Activated naive CD4-positive, alpha-beta T cell treated with anti-CD3 and anti-CD28 coated beads, Interleukin-2, amount 50 U/mL, for 72 hours (primary cell): ENCODE results near the gene GUCD1. TPM values are rescaled to one million over a fixed set of nuclear protein-coding genes. Genes with fewer than 3 reads are reported as not detected.
"Not testable (repeated sequence)": the region's sequence is repeated elsewhere in the genome, so short reads cannot be mapped to it uniquely, and the experiment has no call there.

Experiments used
- ATAC-seq, 2 donors: fragments of 150-1000 bp; cut with Tn5 transposase; 2 replicates each; pipeline ENCODE4 v1.10.0; 2021; ENCODE audit warnings: mild to moderate bottlenecking in 2 of 2, moderate library complexity in 2 of 2
- DNase-seq, 2 donors: peaks; one replicate each; pipeline ENCODE4 v3.0.0; 2021 to 2022; ENCODE audit warnings: low spot score in 2 of 2
- H3K27ac Mint-ChIP-seq, 2 donors: one replicate each; pipeline ENCODE4 v1.8.0; 2022; ENCODE audit warnings: mild to moderate bottlenecking in 2 of 2, mixed read lengths in 2 of 2
- H3K36me3 Mint-ChIP-seq, 2 donors: one replicate each; pipeline ENCODE4 v1.8.0; 2022; ENCODE audit warnings: mixed read lengths in 2 of 2
- H3K9me3 Mint-ChIP-seq, 2 donors: one replicate each; pipeline ENCODE4 v1.8.0; 2022; ENCODE audit warnings: mixed read lengths in 2 of 2
- total RNA-seq, 2 donors: library from RNA; stranded (reverse); gene quantifications; one replicate each; pipeline ENCODE4 v1.2.3, GENCODE V29; 2022

GUCD1 gene
- total RNA-seq, 2 donors from 2014 or later, result 106 to 137 TPM

DNA sequence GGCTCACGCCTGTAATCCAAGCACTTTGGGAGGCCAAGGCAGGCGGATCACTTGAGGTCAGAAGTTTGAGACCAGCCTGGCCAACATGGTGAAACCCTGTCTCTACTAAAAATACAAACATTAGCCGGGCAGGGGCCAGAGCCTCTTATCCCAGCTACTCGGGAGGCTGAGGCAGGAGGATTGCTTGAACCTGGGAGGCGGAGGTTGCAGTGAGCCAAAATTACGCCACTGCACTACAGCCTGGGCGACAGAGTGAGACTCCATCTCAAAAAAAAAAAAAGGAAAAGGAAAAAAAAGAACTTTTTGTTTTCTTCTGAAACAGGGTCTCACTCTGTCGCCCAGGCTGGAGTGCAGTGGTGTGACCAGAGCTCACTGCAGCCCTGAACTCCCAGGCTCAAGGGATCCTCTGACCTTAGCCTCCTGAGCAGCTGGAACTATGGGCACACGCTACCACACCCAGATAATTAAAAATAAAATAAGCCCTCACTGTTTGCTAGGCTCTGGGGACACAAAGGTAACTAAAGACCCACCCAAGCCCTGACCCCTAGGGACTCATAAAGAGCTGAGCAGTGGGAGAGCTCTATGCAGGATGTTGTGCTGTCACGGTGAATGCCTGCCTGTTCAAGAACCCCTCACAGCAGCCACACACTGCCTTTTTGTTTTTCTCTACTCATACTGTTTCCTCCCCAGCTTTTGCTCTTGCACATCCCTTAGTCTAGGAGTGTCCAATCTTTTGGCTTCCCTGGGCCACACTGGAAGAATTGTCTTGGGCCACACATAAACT is 2.2 kb downstream of the GUCD1 start:
- peaks cover 28 to 36% of the 10 kb centered on the region in 2 donors for H3K36me3 Mint-ChIP-seq
- ATAC-seq, H3K9me3 Mint-ChIP-seq, DNase-seq: not testable (repeated sequence)
- H3K27ac Mint-ChIP-seq, result peak overlapping the region; percentile 96 to 98

DNA sequence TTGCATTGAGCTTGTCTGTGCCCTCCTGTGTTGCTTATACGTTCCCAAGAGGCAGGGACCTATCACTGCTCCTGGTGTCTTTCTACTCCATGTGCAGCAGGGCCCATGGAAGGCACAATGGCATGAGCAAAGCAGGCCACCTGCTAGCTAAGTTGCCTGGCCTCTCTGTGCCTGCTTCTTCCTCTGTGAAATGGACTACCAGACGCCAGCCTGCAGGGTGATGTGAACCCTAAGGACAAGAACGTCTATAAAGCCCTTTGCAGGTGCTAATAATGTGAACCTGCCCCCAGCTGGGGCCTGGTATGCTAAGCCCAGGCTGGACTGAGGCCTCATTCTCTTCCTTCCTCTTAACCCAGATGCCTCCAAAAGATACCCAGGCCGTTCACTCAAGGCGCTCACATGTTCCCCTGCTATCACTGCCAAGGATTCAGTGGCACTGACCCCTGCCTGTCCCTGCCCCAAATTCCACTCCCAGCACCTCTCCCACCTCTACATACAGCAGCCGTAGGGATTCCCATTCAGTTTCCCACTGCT is 4.0 kb downstream of the GUCD1 start:
- no peak for ATAC-seq
- Mint-ChIP-seq H3K9me3 (no peaks in the 10 kb centered on the region), H3K27ac (peak overlapping the region; percentile 29 to 92), H3K36me3 (peaks cover 13 to 29% of the 10 kb centered on the region in 2 donors)
- no peak for DNase-seq

DNA sequence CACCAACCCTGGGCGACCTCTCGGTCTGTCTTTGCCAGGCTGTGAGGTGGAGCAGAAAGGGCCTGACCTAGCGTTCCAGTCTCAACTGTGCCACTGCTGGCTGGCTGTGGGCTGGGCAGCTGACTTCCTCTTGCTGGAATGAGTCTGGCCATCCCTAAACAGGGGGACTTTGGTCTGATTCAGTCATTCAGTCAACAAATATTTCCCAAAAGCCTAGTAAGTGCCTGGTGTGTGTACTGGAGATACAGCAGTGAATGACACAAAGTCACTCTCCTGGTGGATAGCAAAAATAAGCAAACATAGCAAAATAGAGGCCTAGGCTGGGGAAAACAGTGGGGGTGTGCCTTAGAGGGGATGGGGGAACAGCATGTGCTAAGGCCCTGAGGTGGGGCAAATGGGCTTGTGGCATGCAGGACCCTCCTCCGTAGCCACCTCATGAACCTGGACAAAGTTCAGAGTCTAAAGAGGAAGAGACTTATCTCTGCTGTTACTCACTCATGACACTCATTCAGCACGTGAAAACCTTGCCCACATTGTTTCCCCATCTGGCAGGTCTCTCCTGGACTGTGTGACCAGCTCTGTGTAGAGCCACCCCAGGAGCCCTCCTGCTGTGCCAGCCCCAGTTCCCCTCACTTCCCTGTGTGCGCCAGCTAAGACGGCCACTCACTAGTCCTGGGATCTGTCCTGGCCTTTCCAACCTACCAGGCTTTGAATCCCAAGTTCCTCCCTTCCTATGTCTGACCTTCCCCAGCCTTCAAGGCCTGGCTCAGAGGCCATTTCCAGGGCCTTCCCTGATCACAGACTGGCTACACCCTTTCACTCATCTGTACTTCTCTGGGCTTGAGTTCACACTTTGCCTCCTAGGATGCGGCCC is 4.7 kb downstream of the GUCD1 start:
- Mint-ChIP-seq H3K9me3 (no peaks in the 10 kb centered on the region), H3K36me3 (peaks cover 6 to 22% of the 10 kb centered on the region in 2 donors), H3K27ac (peak overlapping the region; percentile 29 to 92)
- DNase-seq (no peak), ATAC-seq (no peak)

DNA sequence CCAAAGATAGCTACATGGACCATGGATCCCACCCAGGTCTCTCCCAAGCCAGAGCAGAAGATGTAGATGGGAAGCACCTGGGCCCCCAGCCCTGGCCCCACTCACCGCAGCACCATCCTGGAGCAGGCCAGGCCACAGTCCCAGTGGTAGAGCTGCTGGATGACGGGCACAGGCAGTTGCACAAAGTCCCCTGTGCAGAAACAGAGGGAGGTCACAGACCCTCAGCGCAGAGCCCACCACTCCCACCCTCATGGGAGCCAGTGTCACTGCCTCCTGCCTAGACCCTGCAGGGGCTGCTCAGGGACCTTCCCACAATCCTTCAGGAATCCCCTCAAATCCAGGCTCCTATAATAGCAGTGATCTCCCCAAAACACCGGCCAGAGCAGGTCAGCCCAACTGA is 6.1 kb downstream of the GUCD1 start:
- no peak for DNase-seq
- Mint-ChIP-seq H3K27ac (peak overlapping the region; percentile 35 to 68), H3K9me3 (no peaks in the 10 kb centered on the region), H3K36me3 (peaks cover 0 to 16% of the 10 kb centered on the region in 2 donors)
- no peak for ATAC-seq

DNA sequence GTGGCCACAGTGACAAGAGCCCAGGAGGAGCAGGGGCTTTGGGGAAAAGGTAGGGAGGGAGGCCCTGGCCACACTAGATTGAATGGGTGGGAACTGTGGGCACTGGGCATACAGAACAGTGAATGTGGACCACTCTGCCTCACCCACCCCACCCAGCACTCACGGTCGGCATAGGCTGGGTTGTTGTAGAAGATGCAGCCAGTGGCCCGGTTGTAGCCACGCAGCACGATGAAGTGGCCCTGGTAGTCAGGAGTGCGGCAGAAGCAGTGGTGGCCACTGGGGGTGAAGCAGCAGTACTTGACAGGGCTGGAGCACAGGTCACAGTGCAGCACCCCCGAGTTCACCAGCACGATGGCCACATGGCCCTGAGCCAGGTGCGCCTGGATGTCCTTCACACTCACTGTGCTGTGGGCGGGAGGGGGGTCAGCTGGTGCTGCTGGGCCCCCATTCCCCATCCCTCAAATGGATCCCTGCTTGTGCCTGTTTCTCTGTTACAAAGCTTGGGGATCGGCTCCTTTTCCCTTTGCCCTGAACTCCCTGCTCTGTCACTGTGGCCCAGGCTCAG is 11.2 kb downstream of the GUCD1 start:
- Mint-ChIP-seq H3K9me3 (no peaks in the 10 kb centered on the region), H3K36me3 (peaks cover 0 to 16% of the 10 kb centered on the region in 2 donors), H3K27ac (peak overlapping the region in 1 of 2 donors; percentile 13)
- ATAC-seq (no peak), DNase-seq (no peak)

DNA sequence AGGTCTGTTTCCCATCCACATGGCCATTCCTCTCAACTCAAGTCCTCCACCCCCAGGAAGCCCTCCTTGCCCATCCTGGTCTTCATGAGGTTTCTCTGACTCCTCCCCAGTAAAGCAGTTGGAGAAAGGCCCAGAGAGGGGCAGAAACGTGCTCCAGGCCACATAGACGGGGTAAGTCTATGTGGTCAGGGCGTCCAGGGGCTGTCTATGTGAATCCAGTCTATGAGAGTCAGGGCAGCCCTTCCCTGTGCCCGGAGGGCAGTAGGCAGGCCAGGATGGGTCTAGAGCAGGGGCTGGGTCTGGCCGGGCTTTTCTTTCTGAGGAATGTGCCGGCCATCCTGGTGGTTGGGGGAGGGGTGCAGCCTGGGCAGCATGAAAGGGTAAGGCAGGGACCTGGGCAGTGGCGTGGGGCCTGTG is 11.7 kb downstream of the GUCD1 start:
- H3K36me3 Mint-ChIP-seq, result peaks cover 0 to 12% of the 10 kb centered on the region in 2 donors
- ATAC-seq (no peak), DNase-seq (no peak)
- H3K9me3 Mint-ChIP-seq, result no peaks in the 10 kb centered on the region
- peak overlapping the region in 1 of 2 donors; percentile 13 for H3K27ac Mint-ChIP-seq

DNA sequence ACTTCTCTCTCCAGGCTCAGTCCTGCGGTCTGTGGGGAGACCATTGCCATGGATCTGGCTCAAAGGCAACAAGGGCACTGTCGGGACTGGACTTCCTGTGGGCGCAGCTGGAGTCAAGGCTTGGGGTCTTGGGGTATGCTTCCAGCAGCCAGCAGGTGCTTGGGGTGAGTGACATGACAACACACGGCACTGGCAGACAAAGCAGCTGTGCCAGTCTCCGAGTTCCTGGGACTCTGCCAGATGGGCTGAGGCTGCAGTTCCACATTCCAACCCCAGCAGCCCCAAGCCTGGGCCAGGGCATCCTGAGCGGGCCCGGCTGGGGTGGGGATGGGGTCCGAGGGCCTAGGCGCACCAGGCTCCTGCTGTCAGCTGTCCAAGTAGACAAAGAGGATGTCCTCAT is 12.3 kb downstream of the GUCD1 start:
- Mint-ChIP-seq H3K27ac (peak overlapping the region in 1 of 2 donors; percentile 26), H3K9me3 (no peaks in the 10 kb centered on the region), H3K36me3 (peaks cover 0 to 6% of the 10 kb centered on the region in 2 donors)
- DNase-seq (no peak), ATAC-seq (no peak)

DNA sequence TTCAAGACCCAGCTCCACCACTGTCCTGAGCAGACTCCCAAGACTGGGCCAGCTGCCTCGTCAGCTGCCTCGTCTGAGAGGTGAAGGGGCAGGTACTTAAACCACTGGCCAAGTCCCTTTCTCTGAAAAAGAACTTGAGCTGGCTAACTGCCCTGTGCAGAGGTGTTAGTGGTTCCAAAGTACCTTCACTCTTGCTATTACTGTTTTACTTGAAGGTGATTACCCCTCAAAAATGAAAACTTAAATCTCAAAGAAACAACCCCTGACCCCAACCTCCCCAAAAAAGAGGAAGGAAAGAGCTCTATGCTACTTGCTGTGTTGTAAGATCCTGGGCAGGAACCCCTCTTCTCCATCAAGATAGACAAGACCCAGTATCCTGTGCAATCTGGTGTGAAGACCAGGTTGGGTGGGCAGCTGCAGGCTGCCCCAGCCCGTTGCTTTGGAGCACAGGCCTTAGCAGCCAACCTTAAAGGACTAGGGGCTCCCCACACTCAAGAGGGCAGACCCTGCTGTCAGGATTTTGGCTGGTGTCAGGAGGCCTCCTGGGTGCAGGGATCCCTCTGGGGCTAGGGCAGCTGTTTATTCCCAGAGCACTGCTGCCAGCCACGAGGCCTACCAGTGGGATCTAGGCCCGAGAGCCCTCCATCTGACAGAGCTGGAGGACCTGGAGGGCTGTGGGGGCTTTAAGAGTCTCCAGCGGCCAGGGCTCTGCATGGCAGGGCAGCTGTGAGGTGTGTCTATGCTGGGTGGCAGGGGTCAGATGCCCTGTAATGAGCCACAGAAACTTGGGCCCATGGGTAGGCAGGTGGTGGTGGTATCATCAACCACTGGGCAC is 13.0 kb downstream of the GUCD1 start:
- Mint-ChIP-seq H3K9me3 (no peaks in the 10 kb centered on the region), H3K36me3 (no peaks in the 10 kb centered on the region), H3K27ac (peak overlapping the region; percentile 26 to 29)
- ATAC-seq (no peak), DNase-seq (no peak)

DNA sequence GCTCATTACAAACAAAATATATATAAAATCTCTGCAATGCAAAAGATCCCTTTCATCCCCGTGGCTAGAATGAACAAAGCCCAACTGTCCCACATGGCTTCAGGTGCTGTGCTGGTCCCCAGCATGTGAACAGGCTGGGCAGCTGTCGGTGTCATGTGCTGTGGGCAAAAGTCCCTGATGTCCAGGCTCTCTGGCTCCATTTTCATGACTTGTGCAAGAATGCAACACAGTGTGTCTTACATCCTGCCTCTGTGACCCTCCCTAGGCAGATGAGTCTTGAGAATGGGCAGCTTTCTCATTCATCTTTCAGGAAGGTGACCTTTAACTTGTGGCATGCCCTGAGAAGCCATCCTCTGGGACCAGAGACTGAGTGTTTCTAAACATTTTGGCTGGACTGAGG is 14.5 kb downstream of the GUCD1 start:
- Mint-ChIP-seq H3K27ac (no peak overlapping the region), H3K9me3 (no peaks in the 10 kb centered on the region), H3K36me3 (no peaks in the 10 kb centered on the region)
- no peak for DNase-seq
- peak in 1 of 2 donors; percentile 62 for ATAC-seq

DNA sequence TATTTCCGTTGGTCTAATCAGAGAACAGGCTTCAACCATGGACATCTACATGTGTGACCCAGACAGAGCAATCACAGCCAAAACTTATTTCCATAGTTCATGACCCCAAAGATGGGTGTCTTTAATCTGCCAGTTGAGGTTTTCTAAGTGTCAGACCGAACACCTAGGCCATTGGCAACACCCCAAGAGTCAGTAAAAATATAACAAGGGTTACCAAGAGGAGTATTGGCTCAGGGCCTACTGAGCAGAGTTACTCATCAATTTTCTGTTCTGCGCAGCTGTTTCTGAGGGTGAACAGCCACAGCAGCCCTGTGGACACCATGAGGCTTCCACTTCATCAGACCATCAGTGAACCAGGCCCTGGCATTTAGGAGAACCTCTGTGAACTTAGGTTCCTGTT is 18.8 kb downstream of the GUCD1 start:
- Mint-ChIP-seq H3K27ac (no peak overlapping the region), H3K36me3 (no peaks in the 10 kb centered on the region), H3K9me3 (no peaks in the 10 kb centered on the region)
- no peak for DNase-seq
- no peak for ATAC-seq

DNA sequence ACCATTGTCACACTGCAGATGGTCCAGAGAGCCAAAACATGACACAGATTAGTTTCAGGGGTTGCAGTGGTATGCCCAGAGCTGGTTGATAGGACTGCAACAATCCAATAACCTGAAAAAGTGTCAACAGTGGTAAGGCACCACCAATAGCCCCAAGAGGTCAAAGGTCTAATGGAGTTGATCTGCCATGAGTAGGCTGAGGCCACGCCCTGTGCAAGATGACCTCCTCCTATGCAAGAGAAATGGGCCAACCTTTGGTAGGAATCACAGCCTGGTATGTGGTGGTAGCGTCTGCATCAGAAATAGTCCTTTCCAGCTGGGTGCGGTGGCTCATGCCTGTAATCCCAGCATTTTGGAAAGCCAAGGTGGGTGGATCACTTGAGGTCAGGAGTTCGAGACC is 19.6 kb downstream of the GUCD1 start:
- H3K36me3 Mint-ChIP-seq, result no peaks in the 10 kb centered on the region
- H3K27ac Mint-ChIP-seq, result no peak overlapping the region
- ATAC-seq, result no peak
- H3K9me3 Mint-ChIP-seq, result no peaks in the 10 kb centered on the region
- DNase-seq, result no peak

DNA sequence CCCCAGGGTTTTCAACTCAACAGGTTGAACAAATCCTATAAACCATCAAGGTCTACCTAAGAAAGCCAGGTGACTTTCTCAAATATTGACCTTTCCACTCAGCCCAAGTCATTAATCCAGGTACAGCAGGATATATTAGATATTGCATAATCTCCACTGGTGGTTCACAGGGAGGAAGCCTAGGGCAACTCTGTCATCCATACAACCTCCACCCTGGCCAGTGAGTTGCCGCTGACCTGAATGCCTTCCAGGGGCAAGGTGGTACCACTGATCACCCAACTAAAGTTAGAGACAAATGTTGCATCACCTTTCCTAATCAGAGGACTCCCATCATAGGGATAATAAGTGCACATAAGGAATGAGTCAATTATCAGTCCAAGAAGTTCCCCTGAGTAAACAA is 22.9 kb downstream of the GUCD1 start:
- H3K9me3 Mint-ChIP-seq, result no peaks in the 10 kb centered on the region
- H3K27ac Mint-ChIP-seq, result no peak overlapping the region
- DNase-seq (no peak), ATAC-seq (no peak)
- H3K36me3 Mint-ChIP-seq, result no peaks in the 10 kb centered on the region

DNA sequence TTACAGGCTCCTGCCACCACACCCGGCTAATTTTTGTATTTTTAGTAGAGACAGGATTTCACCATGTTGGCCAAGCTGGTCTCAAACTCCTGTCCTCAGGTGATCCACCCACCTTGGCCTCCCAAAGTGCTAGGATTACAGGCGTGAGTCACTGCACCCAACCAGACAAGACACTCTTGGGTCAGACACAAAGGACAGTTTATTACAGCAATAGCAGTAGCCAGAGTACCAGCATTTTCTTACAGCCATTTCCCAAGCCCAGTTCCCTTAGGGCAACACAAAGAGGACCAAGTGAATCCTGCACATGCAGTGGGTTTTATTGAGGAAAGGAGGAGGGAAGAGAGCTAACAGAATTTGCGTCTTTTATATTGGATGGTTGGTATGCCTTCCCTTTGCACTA is 24.0 kb downstream of the GUCD1 start:
- H3K27ac Mint-ChIP-seq, DNase-seq, H3K9me3 Mint-ChIP-seq, ATAC-seq, H3K36me3 Mint-ChIP-seq: not testable (repeated sequence)

DNA sequence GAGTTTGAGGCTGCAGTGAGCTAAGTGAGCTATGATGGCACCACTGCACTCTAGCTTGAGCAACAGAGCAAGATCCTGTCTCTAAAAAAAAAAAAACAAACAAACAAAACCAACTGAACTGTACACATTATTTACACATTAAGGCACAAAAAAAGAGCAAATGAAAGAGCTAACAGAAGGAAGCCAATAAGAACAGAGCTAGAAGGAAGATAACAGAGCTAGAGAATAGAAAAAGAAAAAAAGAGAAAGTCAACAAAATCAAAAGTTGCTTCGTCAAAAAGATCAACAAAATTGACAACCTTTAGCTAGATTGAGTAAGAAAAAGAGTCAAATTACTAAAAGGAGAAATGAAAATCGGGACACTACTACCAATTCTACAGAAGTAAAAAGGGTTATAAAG is 25.0 kb downstream of the GUCD1 start:
- Mint-ChIP-seq H3K9me3 (no peaks in the 10 kb centered on the region), H3K36me3 (no peaks in the 10 kb centered on the region), H3K27ac (no peak overlapping the region)
- no peak for ATAC-seq
- no peak for DNase-seq

DNA sequence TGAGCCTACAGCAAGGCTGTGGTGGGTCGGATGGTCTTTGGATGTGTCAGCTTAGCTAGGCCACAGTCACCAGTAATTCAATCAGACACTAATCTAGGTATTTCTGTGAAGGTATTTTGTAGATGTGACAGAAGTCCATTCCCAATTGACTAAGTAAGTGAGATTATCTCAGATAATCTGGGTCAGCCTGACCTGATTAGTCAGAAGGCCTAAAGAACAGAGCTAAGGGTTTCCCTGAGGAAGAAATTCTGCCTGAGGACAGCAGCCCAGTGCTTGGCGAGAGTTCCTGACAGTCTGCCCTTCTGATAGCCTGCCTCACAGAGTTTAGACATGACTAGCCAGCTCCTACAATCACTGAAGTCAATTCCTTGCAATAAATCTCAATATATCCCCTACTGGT is 28.7 kb downstream of the GUCD1 start:
- DNase-seq (no peak), ATAC-seq (no peak)
- Mint-ChIP-seq H3K27ac (peak overlapping the region in 1 of 2 donors; percentile 67), H3K9me3 (no peaks in the 10 kb centered on the region), H3K36me3 (no peaks in the 10 kb centered on the region)

DNA sequence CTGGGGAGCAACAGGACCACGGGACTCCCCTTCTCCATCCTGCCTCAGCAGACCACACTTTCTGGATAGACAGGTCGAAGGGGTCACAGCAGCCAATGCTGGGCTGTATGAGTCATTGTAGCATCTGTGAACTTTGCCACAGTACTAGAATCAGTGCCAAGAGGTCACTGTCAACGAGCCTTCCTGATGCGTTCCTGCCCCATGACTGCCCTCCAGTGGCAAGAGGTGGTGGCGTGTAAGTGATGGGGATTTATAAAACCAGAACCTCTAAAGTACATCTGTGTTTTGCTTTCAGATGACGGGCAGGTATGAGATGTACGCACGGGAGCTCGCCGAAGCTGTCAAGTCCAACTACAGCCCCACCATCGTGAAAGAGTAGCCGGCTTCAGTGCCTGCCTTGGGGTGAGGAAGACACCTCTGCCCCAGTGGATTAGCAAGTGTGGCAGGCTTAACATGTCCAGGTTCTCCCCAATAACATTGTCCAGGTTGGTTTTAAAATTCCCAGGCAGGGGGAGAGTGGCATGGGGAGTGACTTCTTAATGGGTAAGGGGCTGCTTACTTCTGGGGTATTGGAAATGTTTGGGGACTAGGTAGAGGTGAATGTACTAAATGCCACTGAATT is 29.4 kb downstream of the GUCD1 start:
- H3K9me3 Mint-ChIP-seq, result no peaks in the 10 kb centered on the region
- H3K36me3 Mint-ChIP-seq, result no peaks in the 10 kb centered on the region
- ATAC-seq (peak; percentile 91 to 96), DNase-seq (peak; percentile 78 to 85)
- H3K27ac Mint-ChIP-seq, result peak overlapping the region in 1 of 2 donors; percentile 67
